K562 (cell line): Measurements from ENCODE around the gene UBE3B.

ENCODE experiments used
- ELF2 ChIP-seq: fragments of 250-450 bp; sonication (Bioruptor Pico); IDR thresholded peaks from 2 replicates; pipeline ENCODE4 v1.5.0; 2021; ENCODE audit warnings: mild to moderate bottlenecking
- MYC ChIP-seq, 2 experiments: fragments of 250-450 bp in 1 of 2; sonication (Bioruptor Pico) in 1 of 2; IDR thresholded peaks; 2 replicates each; pipeline versions ENCODE4 v1.5.1 to v1.6.1; 2012 to 2021; ENCODE audit warnings: low read depth in 2 of 2, borderline replicate concordance in 1 of 2, improper control_type of control experiment in 1 of 2, low read length in 1 of 2, mild to moderate bottlenecking in 1 of 2, moderate library complexity in 1 of 2

GRCh38 chr12:109477185-109477962 is at the start of gene UBE3B, which contains the start of gene KCTD10:
- TF ChIP-seq MYC (IDR thresholded peaks at IDR 0.05; ENCODE audit: low read depth, low read length): peak; percentile 57; the same call in 1 of the 2 replicates
- TF ChIP-seq MYC (CRISPR knock-in tag; IDR thresholded peaks at IDR 0.05; ENCODE audit: borderline replicate concordance, low read depth): peak; percentile 81; the same call in 1 of the 2 replicates
- peak; percentile 100 for TF ChIP-seq ELF2
